HepG2 (cell line): ENCODE data around the gene RPL26. TPM values are rescaled to one million over a fixed set of nuclear protein-coding genes. Genes with fewer than 3 reads are reported as not detected.

Experiments
- AHDC1 ChIP-seq: sonication (generic); formaldehyde crosslinking; IDR thresholded peaks from 2 replicates; pipeline ENCODE4 v1.5.1; 2020; ENCODE audit warnings: mild to moderate bottlenecking, missing genetic modification reagents, borderline replicate concordance
- BRD4 ChIP-seq: sonication (generic); formaldehyde crosslinking; IDR thresholded peaks from 2 replicates; pipeline ENCODE4 v1.4.0; 2020; ENCODE audit warnings: missing genetic modification reagents
- CEBPB ChIP-seq: IDR thresholded peaks from 2 replicates; pipeline ENCODE4 v1.6.1; 2011; ENCODE audit warnings: low read depth, low read length, improper control_type of control experiment, borderline replicate concordance
- CREB3 ChIP-seq: sonication (generic); formaldehyde crosslinking; IDR thresholded peaks from 2 replicates; pipeline ENCODE4 v1.5.0; 2020; ENCODE audit warnings: missing genetic modification reagents
- HNRNPLL ChIP-seq: fragments of 200-400 bp; formaldehyde crosslinking; IDR thresholded peaks from 2 replicates; pipeline ENCODE4 v1.6.1; 2017; ENCODE audit warnings: mild to moderate bottlenecking, low read depth, low read length; ENCODE audit not compliant: poor library complexity, severe bottlenecking
- LCORL ChIP-seq, 2 experiments: fragments of 450-650 bp in 1 of 2; sonication (generic) in 1 of 2; formaldehyde crosslinking in 1 of 2; IDR thresholded peaks; 2 replicates each; pipeline versions ENCODE4 v1.5.0 to v1.6.1; 2017 to 2020; ENCODE audit warnings: antibody characterized with exemption in 1 of 2, missing genetic modification reagents in 1 of 2
- TERF1 ChIP-seq: sonication (generic); formaldehyde crosslinking; IDR thresholded peaks from 2 replicates; pipeline ENCODE4 v1.8.0; 2022; ENCODE audit warnings: mild to moderate bottlenecking, missing genetic modification reagents, moderate library complexity
- THYN1 ChIP-seq: sonication (generic); formaldehyde crosslinking; IDR thresholded peaks from 2 replicates; pipeline ENCODE4 v1.8.1; 2023; ENCODE audit warnings: low read depth, mild to moderate bottlenecking, moderate library complexity, missing genetic modification reagents, borderline replicate concordance
- TIGD3 ChIP-seq: sonication (generic); formaldehyde crosslinking; IDR thresholded peaks from 2 replicates; pipeline ENCODE4 v1.5.1; 2020; ENCODE audit warnings: mild to moderate bottlenecking, missing genetic modification reagents, borderline replicate concordance
- ZC3H4 ChIP-seq: sonication (generic); formaldehyde crosslinking; IDR thresholded peaks from 2 replicates; pipeline ENCODE4 v1.4.0; 2020; ENCODE audit warnings: missing genetic modification reagents, borderline replicate concordance
- ZNF253 ChIP-seq: sonication (generic); formaldehyde crosslinking; IDR thresholded peaks from 2 replicates; pipeline ENCODE4 v1.8.0; 2022; ENCODE audit warnings: mild to moderate bottlenecking, missing genetic modification reagents, borderline replicate concordance
- ZNF280B ChIP-seq: sonication (generic); formaldehyde crosslinking; IDR thresholded peaks from 2 replicates; pipeline ENCODE4 v1.5.0; 2020; ENCODE audit warnings: missing genetic modification reagents, mild to moderate bottlenecking, borderline replicate concordance
- ZNF687 ChIP-seq: sonication (generic); formaldehyde crosslinking; IDR thresholded peaks from 2 replicates; pipeline ENCODE4 v1.5.1; 2020; ENCODE audit warnings: mild to moderate bottlenecking, missing genetic modification reagents, moderate library complexity
- polyA plus RNA-seq, 8 experiments: library from polyadenylated mRNA; depleted of rRNA in 3 of 8; stranded (reverse) in 7 of 8; unstranded in 1 of 8; fragments of >200 nt; fragmentation: Illumina TruSeq in 4 of 8; extraction: Trizol in 4 of 8; gene quantifications; 2 replicates each; pipeline versions ENCODE4 v1.2.1 to v1.2.3, GENCODE V29; 2011 to 2016; ENCODE audit warnings: low read depth in 4 of 8, missing spikeins in 1 of 8, mixed read lengths in 1 of 8; ENCODE audit not compliant: insufficient read depth in 1 of 8
- total RNA-seq, 5 experiments: library from RNA; depleted of rRNA; stranded (reverse); fragments of >200 nt; fragmentation: Illumina TruSeq; extraction: Trizol; gene quantifications; 2 replicates each; pipeline ENCODE4 v1.2.3, GENCODE V29; 2016; ENCODE audit warnings: low read depth in 1 of 5

RPL26 gene
- total and polyA plus RNA-seq, 2 of the 13 experiments (the other 11 are each of a cell fraction or from before 2014, with no cell fraction given) = 2,817 to 3,529 TPM

- TF ChIP-seq AHDC1 (CRISPR knock-in tag) (peak; percentile 30; the same call in 1 of the 2 replicates), ZC3H4 (no peak), CEBPB (peak; percentile 84), ZNF280B (CRISPR knock-in tag) (no peak), TERF1 (no peak), LCORL (IDR thresholded peaks at IDR 0.05) (no peak), LCORL (CRISPR knock-in tag; IDR thresholded peaks at IDR 0.05) (0 out of 2 replicates have a peak, but pooled peaks have one; percentile 49), HNRNPLL (no peak), BRD4 (CRISPR knock-in tag) (no peak), THYN1 (no peak), ZNF687 (CRISPR knock-in tag) (no peak), ZNF253 (CRISPR knock-in tag) (no peak), TIGD3 (CRISPR knock-in tag) (no peak), CREB3 (CRISPR knock-in tag) (no peak)
Measured at GRCh38 chr17:8417806-8418205, 34.8 kb upstream of the RPL26 start (continued).
